NCI-H446 treated with DMSO at 0.1 percent for 48 hours (cell line): ENCODE results near the gene THSD7B.
"Not testable (repeated sequence)": the region's sequence is repeated elsewhere in the genome, so short reads cannot be mapped to it uniquely, and the experiment has no call there.

Source experiments
- DNase-seq: peaks from one replicate; lab custom pipeline; 2025; lab: John Stamatoyannopoulos, UW

THSD7B gene

GRCh38 chr2:137039482-137040152 lies 274.3 kb downstream of the THSD7B start:
- DNase-seq, result no peak

DNA sequence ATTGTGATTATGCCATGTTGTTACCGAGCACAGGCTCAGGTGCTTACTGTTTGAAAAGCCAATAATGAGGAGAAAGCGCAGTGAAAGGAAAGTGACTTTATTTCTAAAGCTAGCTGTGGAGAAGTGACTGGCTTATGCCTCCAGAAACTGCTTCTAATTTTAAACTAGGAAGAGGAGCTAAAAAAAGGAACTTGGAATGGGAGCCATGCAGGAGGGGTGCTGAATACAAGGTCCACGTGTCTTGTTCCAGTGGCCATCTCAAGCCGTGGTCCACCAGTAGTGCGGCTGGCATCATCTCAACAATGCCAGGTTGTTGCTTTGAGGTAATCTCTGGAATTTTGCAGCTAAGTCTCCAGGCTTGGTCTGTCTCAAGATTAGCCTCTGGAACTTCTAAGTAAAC lies 282.0 kb downstream of the THSD7B start:
- no peak for DNase-seq

DNA sequence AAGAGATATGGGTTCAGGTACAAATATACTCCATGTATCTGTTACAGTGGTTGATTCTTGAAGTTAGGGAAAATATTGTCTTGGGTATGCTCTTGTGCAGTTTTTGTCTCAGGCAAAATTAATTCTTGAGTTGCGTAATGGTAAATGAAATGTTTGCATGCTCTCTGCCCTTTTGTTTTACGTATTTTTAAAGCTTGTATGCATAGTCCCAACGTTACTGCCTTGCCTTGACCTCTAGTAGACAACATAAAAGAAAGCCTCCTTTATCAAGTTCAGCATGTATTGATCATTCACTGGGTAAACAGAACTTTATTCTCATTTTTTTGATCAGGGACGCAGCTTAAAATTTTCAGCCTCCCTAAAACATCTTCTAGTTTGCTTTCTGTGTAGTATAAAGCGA lies 283.1 kb downstream of the THSD7B start:
- no peak for DNase-seq

DNA sequence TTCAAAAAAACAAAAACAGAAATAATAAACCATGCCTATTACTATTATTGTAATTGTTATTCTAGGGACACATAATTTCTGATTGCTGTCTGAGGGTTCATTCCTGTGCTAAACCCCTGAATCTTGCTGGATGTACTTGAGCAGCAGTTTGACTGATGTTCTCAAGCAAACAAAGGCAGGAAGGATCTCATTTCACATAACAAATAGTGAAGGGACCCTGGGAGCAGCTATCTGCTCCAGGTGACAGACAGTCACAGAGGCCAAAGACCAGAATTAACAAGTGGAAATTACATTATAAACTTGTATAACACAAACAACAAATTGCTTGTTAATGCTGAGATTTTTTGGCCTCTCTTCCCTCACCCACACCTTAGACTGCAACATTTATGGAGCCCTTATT lies 284.2 kb downstream of the THSD7B start:
- no peak for DNase-seq

GRCh38 chr2:137050949-137051348 lies 285.6 kb downstream of the THSD7B start:
- peak; percentile 3 for DNase-seq

DNA sequence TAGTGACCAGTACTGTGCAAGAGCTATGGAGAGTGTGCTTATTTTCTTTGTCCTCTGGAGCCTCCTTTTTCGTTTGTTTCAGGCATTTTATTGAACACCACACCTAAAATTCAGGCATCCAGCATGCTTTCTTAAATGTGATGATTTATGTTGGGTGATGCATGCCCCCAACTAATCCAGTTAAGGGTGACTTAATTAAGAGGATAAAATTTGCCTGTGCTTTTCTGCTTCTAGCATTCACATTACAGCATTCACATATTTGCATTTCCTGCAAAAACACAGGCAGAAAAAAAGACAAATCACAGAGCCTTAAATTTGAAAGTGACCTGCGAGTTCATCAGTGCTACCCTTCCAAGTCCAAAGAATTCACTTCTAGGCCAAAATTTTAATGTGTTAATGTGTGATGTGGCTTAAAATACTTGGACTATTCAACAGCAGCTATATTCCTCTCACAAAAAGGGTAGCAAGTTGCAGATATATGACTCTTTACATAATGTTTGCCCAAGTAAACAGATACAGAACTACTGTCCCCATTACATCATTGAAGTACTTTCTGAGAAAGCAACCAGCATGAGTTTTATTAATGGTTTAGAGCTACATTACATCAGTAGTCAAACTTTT lies 286.5 kb downstream of the THSD7B start:
- DNase-seq, result no peak

DNA sequence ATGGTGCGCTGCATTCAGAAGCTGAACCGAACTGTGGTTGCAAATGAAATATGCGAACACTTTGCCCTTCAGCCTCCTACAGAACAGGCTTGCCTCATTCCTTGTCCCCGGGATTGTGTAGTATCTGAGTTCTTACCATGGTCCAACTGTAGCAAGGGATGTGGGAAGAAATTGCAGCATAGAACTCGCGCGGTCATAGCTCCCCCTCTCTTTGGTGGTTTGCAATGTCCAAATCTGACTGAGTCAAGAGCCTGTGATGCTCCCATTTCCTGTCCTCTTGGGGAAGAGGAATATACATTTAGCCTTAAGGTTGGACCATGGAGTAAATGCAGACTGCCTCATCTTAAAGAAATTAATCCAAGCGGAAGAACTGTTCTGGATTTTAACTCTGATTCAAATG lies 291.4 kb downstream of the THSD7B start:
- no peak for DNase-seq

- DNase-seq, result not testable (repeated sequence)
Measured at GRCh38 chr2:137076111-137076765, 310.9 kb downstream of the THSD7B start.

- no peak for DNase-seq
Measured at GRCh38 chr2:137091704-137092103, 326.4 kb downstream of the THSD7B start.

DNA sequence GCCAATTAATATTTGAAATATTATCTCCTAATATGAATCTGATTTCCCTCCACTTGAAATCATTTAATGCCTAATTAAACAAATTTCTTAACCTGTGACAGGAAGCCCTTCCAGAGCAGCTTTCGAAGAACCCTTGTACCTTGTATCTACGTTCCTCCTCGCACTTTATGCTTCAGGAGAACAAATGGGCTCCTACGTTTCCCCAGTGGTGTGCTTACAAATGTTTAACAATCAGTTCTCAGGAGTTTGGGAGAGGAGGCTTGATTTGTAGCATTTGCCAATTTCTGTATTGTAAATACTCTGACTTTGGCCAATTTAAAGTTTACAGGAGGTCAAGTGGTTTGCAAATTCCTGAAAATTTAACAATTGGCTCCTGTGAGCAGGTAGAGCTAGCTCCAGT lies 327.8 kb downstream of the THSD7B start:
- DNase-seq, result no peak

- no peak for DNase-seq
Measured at GRCh38 chr2:137096187-137096586, 330.8 kb downstream of the THSD7B start.

DNA sequence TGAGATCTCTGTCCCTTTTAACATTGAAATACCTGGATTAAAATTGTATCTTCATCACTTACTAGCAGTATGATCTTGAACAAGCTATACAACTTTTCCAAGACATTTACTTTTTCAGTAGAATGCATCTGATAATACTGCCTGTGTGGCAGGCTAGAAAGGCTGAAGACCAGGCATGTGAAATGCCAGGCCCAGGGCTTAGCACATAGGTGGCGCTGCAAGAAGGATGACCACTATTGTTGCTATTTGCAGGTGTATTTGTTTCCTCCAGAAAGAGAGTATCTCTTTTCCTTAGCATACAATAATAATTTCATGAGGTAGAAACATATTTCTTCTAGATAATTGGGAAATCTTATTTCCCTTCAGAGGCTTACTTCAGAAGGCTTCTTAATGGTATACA lies 331.3 kb downstream of the THSD7B start:
- no peak for DNase-seq

- not testable (repeated sequence) for DNase-seq
Measured at GRCh38 chr2:137101814-137102213, 336.5 kb downstream of the THSD7B start.

DNA sequence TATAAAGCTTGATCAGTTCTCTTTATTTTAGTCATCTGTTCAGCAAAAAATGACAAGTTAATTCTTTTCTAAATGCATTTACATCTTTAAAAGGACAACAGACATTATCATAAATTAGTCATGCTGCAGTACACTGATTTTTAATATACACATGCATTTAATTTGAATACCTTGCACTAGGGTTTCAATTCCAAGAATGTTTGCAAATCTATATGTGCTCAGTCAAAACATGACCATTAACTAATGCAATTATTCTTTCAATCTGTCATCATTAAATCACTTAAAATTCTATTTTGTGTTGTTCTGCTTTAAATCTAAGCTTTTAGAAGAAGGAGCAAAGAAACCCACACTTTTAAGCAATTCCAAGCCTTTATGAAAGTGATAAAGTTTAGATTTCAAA lies 342.6 kb downstream of the THSD7B start:
- DNase-seq, result no peak

DNA sequence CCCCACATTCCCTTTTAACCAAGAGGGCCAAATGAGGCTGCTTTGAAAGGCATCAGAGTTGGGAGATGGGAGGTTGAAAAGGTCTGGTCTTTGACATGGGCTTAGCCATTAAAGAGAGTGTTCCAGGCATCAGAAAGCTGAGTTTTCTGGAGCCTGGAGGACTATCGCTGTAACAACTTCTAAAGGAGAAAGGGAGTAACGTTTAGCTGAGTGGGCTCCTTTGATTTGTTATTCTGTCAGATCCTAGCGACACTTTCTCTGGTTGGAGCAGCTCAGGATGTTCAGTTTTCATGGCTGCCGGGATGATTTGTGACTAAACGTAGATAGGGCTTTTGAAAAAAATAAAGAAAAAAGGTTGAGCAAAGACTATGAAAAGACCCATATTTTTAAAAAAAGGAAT lies 346.6 kb downstream of the THSD7B start:
- DNase-seq, result no peak

DNA sequence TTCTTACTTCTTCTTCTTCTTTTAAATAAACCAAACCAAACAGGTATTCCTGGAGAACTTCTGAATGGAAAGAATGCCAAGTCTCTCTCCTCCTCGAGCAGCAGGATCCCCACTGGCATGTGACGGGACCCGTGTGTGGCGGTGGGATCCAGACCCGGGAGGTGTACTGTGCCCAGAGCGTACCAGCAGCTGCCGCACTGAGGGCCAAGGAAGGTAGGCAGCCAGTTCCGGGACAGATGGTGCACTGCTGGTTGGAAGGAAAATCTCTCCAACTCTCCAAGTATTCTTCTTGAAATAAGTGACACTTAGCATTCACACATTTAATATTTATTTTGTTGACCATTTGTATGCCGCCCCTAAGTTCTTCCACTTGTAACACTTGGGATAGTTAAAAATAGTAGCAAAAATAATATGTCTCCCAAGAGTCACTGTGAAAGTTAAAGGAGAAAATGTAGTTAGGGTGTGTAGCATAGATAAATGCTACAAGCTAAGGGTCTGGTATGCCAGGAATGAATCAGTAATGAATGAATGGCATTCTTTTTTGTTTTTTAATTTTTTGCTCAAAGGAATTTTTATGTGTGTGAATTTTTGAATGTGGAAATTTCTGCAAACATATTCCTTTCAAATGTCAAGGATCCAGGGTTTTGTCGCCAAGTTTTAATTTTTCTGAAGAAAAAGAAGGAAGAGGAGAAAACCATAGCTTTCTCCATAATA lies 349.9 kb downstream of the THSD7B start:
- DNase-seq, result peak; percentile 35

DNA sequence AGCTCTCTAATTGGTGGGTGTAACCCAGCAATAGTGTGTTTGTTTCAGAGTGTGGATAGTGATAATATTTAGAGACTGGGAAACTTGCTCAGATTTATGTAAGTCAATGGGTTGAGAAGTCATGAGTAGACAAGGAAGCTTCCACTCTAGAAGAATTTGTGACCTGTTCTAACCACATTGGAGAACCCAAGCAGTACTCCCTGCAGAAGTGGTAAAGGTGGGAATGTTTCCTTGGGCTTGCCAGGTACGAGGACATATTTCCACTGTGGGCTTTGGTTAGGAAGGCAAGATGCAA lies 350.4 kb downstream of the THSD7B start:
- DNase-seq, result no peak

DNA sequence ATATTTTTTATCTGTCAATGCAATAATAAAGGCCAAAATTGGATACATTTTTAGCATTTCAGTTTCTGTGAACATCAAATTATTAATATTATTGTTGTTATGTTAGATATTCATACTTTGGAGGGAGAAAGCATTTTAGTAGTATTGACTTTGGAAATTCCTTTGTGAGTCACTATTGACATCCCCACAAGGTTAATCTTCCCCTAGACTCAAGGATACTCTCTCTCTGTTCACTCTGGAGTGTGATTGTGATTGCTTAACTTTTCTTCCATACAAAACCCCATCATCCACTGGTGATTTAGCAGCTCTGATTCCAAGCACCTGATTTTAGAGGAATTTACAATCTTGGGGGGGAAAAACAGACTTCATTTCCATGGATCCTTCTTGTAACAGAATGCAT lies 352.0 kb downstream of the THSD7B start:
- no peak for DNase-seq

- no peak for DNase-seq
Measured at GRCh38 chr2:137118140-137118539, 352.8 kb downstream of the THSD7B start.

DNA sequence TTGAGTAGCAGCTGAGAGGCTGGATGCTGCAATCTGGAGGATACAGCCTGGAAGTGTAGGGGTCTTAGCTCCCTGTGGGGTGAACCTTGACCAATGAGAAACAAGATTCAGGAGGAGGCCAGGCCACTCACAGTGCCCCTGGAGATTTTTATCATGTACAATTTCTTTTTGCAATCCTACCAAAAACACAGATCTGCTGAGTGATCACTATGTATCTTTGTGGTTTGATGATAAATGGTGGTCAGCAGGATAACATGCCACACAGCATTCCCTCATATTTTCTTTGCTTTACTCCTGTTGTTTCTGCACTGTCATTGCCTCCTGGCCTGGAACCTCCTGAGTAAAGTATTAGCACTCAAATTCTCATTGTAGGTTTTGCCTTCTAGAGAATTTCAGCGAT lies 357.9 kb downstream of the THSD7B start:
- no peak for DNase-seq

GRCh38 chr2:137133225-137133624 lies 367.9 kb downstream of the THSD7B start:
- DNase-seq, result no peak

- DNase-seq, result no peak
Measured at GRCh38 chr2:137138263-137138662, 372.9 kb downstream of the THSD7B start.

DNA sequence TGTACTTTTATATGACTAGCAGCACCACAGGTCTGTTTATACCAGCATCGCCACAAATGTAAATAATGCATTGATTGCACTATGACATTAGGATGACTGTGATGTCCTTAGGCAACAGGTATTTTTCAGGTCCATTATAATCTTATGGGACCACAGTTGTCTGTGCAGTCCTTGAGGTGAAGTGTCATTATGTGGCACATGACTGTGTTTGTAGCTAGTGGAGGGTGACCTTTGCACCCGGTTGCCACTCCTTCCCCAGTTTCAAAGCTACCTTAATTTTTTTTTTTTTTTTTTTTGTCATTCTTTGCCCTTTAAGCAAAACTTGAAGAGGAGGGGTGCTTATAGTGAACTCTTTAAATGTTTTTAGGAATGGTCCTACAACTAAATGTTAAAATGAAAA lies 386.4 kb downstream of the THSD7B start:
- no peak for DNase-seq
